Mesothelial cell of epicardium (in vitro differentiated cells): ENCODE data around the gene ACCSL. TPM values are rescaled to one million over a fixed set of nuclear protein-coding genes. Genes with fewer than 3 reads are reported as not detected.
A peak's percentile ranks its signal among the peaks of the same experiment; 100 is the strongest.

ENCODE experiments used
- DNase-seq, 2 experiments: peaks; one replicate each; pipeline ENCODE4 v3.0.0; 2021; ENCODE audit warnings: low spot score in 2 of 2; ENCODE audit not compliant: unreplicated experiment in 2 of 2
- H3K27ac Mint-ChIP-seq: 2 replicates; pipeline ENCODE4 v1.8.0; 2021; ENCODE audit warnings: mixed read lengths
- H3K27me3 Mint-ChIP-seq: 2 replicates; pipeline ENCODE4 v1.8.0; 2021; ENCODE audit warnings: low read depth, mixed read lengths
- H3K36me3 Mint-ChIP-seq: 2 replicates; pipeline ENCODE4 v1.8.0; 2021; ENCODE audit warnings: mixed read lengths
- H3K4me1 Mint-ChIP-seq: 2 replicates; pipeline ENCODE4 v1.8.0; 2021; ENCODE audit warnings: mixed read lengths
- H3K4me3 Mint-ChIP-seq: 2 replicates; pipeline ENCODE4 v1.8.0; 2021; ENCODE audit warnings: mild to moderate bottlenecking, moderate library complexity, mixed read lengths
- H3K9me3 Mint-ChIP-seq: 2 replicates; pipeline ENCODE4 v1.8.0; 2021; ENCODE audit warnings: mixed read lengths
- total RNA-seq: library from RNA; stranded (reverse); gene quantifications from 3 replicates; pipeline ENCODE4 v1.2.1, GENCODE V29; 2021
- TF ChIP-seq, protein P1 (sequence below): fragments of 200-600 bp; sonication (generic); IDR thresholded peaks from one replicate; pipeline ENCODE4 v1.5.0; 2021; ENCODE audit warnings: antibody characterized with exemption; ENCODE audit not compliant: unreplicated experiment

Gene ACCSL
- total RNA-seq, 1 donor from 2014 or later = not detected

GRCh38 chr11:44015624-44016007 is 32.2 kb upstream of the ACCSL start:
- H3K27ac Mint-ChIP-seq = no peak overlapping the region
- H3K4me3 Mint-ChIP-seq = no peak overlapping the region
- H3K4me1 Mint-ChIP-seq = no peaks in the 10 kb centered on the region
- no peaks in the 10 kb centered on the region for H3K9me3 Mint-ChIP-seq
- peaks cover 33% of the 10 kb centered on the region for H3K27me3 Mint-ChIP-seq
- TF ChIP-seq, protein P1, sequence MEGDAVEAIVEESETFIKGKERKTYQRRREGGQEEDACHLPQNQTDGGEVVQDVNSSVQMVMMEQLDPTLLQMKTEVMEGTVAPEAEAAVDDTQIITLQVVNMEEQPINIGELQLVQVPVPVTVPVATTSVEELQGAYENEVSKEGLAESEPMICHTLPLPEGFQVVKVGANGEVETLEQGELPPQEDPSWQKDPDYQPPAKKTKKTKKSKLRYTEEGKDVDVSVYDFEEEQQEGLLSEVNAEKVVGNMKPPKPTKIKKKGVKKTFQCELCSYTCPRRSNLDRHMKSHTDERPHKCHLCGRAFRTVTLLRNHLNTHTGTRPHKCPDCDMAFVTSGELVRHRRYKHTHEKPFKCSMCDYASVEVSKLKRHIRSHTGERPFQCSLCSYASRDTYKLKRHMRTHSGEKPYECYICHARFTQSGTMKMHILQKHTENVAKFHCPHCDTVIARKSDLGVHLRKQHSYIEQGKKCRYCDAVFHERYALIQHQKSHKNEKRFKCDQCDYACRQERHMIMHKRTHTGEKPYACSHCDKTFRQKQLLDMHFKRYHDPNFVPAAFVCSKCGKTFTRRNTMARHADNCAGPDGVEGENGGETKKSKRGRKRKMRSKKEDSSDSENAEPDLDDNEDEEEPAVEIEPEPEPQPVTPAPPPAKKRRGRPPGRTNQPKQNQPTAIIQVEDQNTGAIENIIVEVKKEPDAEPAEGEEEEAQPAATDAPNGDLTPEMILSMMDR = no peak
- no peaks in the 10 kb centered on the region for H3K36me3 Mint-ChIP-seq
- no peak for DNase-seq

- peak in 1 of 2 experiments; percentile 30 for DNase-seq
- no peak overlapping the region for H3K27ac Mint-ChIP-seq
- TF ChIP-seq, protein P1 = no peak
- H3K4me3 Mint-ChIP-seq = no peak overlapping the region
- peaks cover 3% of the 10 kb centered on the region for H3K9me3 Mint-ChIP-seq
- peaks cover 33% of the 10 kb centered on the region for H3K27me3 Mint-ChIP-seq
- H3K4me1 Mint-ChIP-seq = no peaks in the 10 kb centered on the region
- H3K36me3 Mint-ChIP-seq = no peaks in the 10 kb centered on the region
Observed at GRCh38 chr11:44016131-44016530, 31.6 kb upstream of the ACCSL start.

DNA sequence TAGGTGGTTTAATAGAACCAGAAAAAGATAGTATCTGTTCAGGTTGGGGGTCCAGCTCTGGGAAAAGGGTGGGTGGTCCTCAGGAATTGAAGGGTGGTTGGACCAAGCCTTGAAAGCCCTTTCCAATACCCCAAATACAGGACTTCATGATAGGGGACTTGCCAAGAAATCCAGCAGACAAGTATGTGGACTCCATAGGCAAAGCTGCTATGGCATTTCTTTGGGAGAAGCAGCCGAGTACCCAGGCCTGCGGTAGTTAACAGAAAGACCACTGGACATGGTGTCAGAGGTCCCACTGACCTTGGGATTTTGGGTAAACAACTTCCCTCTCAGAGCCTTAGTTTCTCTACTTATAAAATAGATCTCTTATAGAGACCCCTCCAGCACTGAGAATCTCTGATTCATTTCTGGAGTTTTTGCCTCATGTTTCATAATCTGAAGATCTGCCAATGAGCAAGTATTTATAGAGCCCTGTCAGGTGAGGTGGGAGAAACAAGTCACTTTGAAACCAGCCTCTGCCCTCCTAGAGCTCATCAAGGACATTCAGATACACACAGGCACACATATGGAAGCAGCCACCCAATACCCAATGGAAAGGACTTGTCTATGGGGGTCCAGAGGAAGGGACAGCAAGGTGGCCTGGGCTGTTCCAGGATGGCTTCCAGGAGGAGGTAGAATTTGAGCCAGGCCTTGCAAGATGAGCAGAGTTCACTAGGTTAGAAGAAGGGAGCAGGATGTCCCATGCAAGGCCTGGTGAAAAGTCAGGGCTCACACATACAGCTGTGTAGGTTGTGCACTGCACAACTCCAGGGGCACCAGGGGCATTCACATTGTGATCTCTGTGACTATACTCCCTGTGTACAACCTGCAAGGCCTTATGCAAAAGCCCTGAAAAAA is 31.0 kb upstream of the ACCSL start:
- peaks cover 10% of the 10 kb centered on the region for H3K9me3 Mint-ChIP-seq
- peak in 1 of 2 experiments; percentile 28 for DNase-seq
- TF ChIP-seq, protein P1 = no peak
- H3K36me3 Mint-ChIP-seq = no peaks in the 10 kb centered on the region
- H3K4me3 Mint-ChIP-seq = no peak overlapping the region
- H3K4me1 Mint-ChIP-seq = no peaks in the 10 kb centered on the region
- H3K27ac Mint-ChIP-seq = no peak overlapping the region
- peaks cover 31% of the 10 kb centered on the region for H3K27me3 Mint-ChIP-seq

GRCh38 chr11:44017443-44018126 is 30.2 kb upstream of the ACCSL start:
- Mint-ChIP-seq H3K9me3 (peaks cover 17% of the 10 kb centered on the region), H3K4me3 (no peak overlapping the region), H3K27ac (no peak overlapping the region), H3K4me1 (no peaks in the 10 kb centered on the region), H3K36me3 (no peaks in the 10 kb centered on the region), H3K27me3 (peaks cover 32% of the 10 kb centered on the region)
- peak in 1 of 2 experiments; percentile 11 for DNase-seq
- TF ChIP-seq, protein P1 = no peak

DNA sequence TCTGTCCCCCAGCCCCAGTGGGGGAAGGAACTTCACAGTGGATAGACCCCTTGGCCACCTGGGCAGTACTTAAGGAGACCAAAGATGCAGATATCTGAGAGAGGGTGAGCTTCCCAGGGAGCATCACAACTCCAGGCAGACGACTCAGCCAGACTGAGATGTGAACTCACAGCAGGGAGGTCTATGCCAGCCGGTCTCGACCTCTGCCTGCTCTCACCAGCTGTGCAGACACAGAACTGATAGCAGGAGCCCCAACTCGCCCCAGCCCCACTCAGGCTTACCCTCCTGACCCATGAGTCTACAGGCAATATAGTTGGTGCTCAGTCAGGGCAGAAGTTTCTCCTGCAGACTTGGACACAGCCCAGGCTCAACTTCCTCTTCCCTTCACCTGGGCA is 29.7 kb upstream of the ACCSL start:
- TF ChIP-seq, protein P1 = no peak
- H3K4me1 Mint-ChIP-seq = no peaks in the 10 kb centered on the region
- H3K36me3 Mint-ChIP-seq = no peaks in the 10 kb centered on the region
- peaks cover 33% of the 10 kb centered on the region for H3K27me3 Mint-ChIP-seq
- H3K4me3 Mint-ChIP-seq = no peak overlapping the region
- H3K27ac Mint-ChIP-seq = no peak overlapping the region
- peak in 1 of 2 experiments; percentile 27 for DNase-seq
- H3K9me3 Mint-ChIP-seq = peaks cover 19% of the 10 kb centered on the region
